Mesodermal cell (in vitro differentiated cells): ENCODE results near the gene TSPAN2.
A peak's percentile ranks its signal among the peaks of the same experiment; 100 is the strongest.
"Not testable (repeated sequence)": the region's sequence is repeated elsewhere in the genome, so short reads cannot be mapped to it uniquely, and the experiment has no call there.

ENCODE experiments used
- H3K27ac ChIP-seq: 2 replicates; pipeline ENCODE4 v1.7.0; 2013; ENCODE audit warnings: mild to moderate bottlenecking, low read depth, low read length, moderate library complexity; ENCODE audit not compliant: severe bottlenecking
- H3K36me3 ChIP-seq: 2 replicates; pipeline ENCODE4 v1.7.1; 2013; ENCODE audit warnings: mild to moderate bottlenecking, low read length, moderate library complexity; ENCODE audit not compliant: control insufficient read depth, insufficient read depth
- H3K4me1 ChIP-seq: one replicate; pipeline ENCODE4 v1.7.1; 2013; ENCODE audit warnings: mild to moderate bottlenecking, low read length; ENCODE audit not compliant: insufficient read depth, control insufficient read depth, poor library complexity, severe bottlenecking
- H3K4me3 ChIP-seq: 2 replicates; pipeline ENCODE4 v1.7.0; 2013; ENCODE audit warnings: low read length, control low read depth, mild to moderate bottlenecking; ENCODE audit not compliant: insufficient read depth, poor library complexity, severe bottlenecking; ENCODE audit errors: extremely low read depth
- H3K9me3 ChIP-seq: 2 replicates; pipeline ENCODE4 v1.7.1; 2013; ENCODE audit warnings: mild to moderate bottlenecking, low read length, moderate library complexity; ENCODE audit not compliant: control insufficient read depth
- WGBS, 2 experiments: methylation state at CpG; one replicate each; pipeline ENCODE4 v1.1.5; 2013; ENCODE audit warnings: missing lambda C conversion rate in 2 of 2; ENCODE audit not compliant: insufficient coverage in 2 of 2; 5-methylcytosine and 5-hydroxymethylcytosine counted together

Gene TSPAN2

DNA sequence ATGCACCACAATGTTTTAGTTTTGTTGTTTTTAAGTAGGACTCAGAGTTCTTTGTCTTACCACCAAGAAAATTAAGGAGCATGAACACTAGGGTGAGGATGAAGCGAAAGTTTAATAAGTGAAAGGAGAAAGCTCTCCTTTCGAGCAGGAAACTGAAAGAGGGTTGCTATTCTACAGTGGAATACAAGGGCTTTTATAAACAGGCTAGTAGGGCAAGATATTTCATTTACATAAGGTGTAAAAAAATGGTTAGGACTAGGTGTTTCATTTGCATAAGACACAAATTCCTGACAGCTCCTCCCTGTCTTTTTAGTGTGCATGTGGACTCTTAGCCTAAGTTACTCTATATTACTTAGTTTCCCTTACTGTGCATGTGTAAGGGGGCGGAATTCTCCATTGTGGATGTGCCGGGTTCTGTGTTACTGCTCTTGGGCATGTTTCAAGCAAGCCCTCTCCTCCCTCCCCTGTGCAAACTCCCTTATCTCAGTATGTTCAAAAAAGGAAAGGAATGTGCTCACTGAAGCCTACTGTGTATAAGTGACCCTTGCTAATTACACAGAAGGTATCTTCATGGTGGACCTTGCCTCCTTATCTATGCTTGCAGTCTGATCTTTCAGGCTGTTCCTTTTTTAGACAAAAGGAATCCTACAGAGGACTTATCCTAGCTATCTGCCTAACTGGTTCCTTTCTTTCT is 52.3 kb downstream of the TSPAN2 start:
- WGBS, 2 experiments: 74 to 94% methylated on average over 2 to 4 of the region's 4 CpGs
- Histone ChIP-seq H3K36me3 (no peaks in the 10 kb centered on the region), H3K4me3 (no peak overlapping the region), H3K4me1 (peaks cover 16% of the 10 kb centered on the region), H3K27ac (peak overlapping the region; percentile 18), H3K9me3 (no peaks in the 10 kb centered on the region)

GRCh38 chr1:115035652-115036051 is 53.7 kb downstream of the TSPAN2 start:
- Histone ChIP-seq H3K4me1 (peaks cover 16% of the 10 kb centered on the region), H3K27ac (no peak overlapping the region), H3K4me3 (no peak overlapping the region), H3K36me3 (no peaks in the 10 kb centered on the region), H3K9me3 (no peaks in the 10 kb centered on the region)
- 60 to 63% methylated on average over 1 of the region's 1 CpG for WGBS, 2 experiments

- Histone ChIP-seq H3K4me3 (no peak overlapping the region), H3K27ac (no peak overlapping the region), H3K9me3 (no peaks in the 10 kb centered on the region), H3K36me3 (no peaks in the 10 kb centered on the region), H3K4me1 (no peaks in the 10 kb centered on the region)
- WGBS, 2 experiments: no CpG with 5 or more reads among the region's 2 CpGs
These were observed 57.7 kb downstream of the TSPAN2 start for GRCh38 chr1:115031595-115031994.

GRCh38 chr1:115029526-115029925 is 59.8 kb downstream of the TSPAN2 start, which contains the start of gene TSHB:
TSHB (plus strand) TSS chr1:115029826; CDS start chr1:115033363, 3,537 bp downstream.
- H3K27ac ChIP-seq: no peak within 1 kb of the TSS
- no peaks in the 10 kb centered on the region for H3K9me3 ChIP-seq
- no peaks in the 10 kb centered on the region for H3K36me3 ChIP-seq
- H3K4me3 ChIP-seq: no peak within 1 kb of the TSS
- H3K4me1 ChIP-seq: no peaks in the 10 kb centered on the region

DNA sequence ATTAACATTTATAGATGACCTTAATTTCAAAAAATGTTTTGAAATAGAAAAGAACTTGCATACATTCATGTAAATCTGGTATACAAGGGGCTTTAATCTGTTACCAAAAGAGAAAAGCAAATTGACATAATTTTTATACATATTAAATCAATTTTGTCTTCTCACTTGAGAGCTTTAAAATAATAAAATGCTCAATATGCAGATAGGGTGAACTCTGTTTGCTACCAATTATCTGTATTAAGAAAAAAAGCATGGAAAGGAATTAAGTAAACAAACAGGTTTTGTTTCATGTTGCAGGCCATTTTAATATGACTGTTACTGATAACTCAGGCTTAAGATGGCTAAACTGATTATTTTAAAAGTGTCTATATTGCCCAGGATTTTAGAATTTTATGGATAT is 65.7 kb downstream of the TSPAN2 start:
- Histone ChIP-seq H3K4me1 (no peaks in the 10 kb centered on the region), H3K36me3 (no peaks in the 10 kb centered on the region), H3K9me3 (no peaks in the 10 kb centered on the region), H3K27ac (no peak overlapping the region), H3K4me3 (no peak overlapping the region)

- Histone ChIP-seq H3K4me3 (no peak overlapping the region), H3K9me3 (no peaks in the 10 kb centered on the region), H3K27ac (no peak overlapping the region), H3K4me1 (no peaks in the 10 kb centered on the region), H3K36me3 (no peaks in the 10 kb centered on the region)
- 67% methylated on average over 1 of the region's 1 CpG; no CpG with 5 or more reads in 1 of the 2 experiments for WGBS, 2 experiments
These were observed 68.2 kb downstream of the TSPAN2 start for GRCh38 chr1:115021145-115021544.

DNA sequence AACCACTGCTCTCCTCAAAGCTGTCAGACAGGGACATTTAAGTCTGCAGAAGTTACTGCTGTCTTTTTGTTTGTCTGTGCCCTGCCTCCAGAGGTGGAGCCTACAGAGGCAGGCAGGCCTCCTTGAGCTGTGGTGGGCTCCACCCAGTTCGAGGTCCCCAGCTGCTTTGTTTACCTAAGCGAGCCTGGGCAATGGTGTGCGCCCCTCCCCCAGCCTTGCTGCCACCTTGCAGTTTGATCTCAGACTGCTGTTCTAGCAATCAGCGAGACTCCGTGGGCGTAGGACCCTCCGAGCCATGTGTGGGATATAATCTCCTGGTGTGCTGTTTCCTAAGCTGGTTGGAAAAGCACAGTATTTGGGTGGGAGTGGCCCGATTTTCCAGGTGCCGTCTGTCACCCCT is 69.8 kb downstream of the TSPAN2 start:
- not testable (repeated sequence) for H3K4me3 ChIP-seq, H3K27ac ChIP-seq, H3K4me1 ChIP-seq, H3K9me3 ChIP-seq, H3K36me3 ChIP-seq
- WGBS, 2 experiments: 82 to 90% methylated on average over 5 of the region's 9 CpGs

DNA sequence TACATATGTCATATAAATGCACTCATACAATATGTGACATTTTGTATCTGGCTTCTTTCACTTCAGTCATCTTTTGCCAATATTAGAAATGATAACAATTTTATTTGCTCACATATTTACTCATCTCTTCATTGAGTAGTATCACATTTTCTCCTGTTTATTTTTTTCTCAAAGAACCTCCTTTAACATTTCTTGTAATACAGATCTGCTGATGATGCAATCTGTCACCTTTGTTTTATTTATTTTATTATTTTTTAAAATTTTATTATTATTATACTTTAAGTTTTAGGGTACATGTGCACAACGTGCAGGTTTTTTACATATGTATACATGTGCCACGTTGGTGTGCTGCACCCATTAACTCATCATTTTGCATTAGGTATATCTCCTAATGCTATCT is 75.5 kb downstream of the TSPAN2 start:
- no peaks in the 10 kb centered on the region for H3K9me3 ChIP-seq
- WGBS, 2 experiments: 100% methylated on average over 1 of the region's 2 CpGs; no CpG with 5 or more reads in 1 of the 2 experiments
- no peaks in the 10 kb centered on the region for H3K4me1 ChIP-seq
- no peaks in the 10 kb centered on the region for H3K36me3 ChIP-seq
- H3K27ac ChIP-seq: no peak overlapping the region
- no peak overlapping the region for H3K4me3 ChIP-seq

- H3K36me3 ChIP-seq: no peaks in the 10 kb centered on the region
- WGBS, 2 experiments: 71 to 88% methylated on average over 1 of the region's 1 CpG
- no peak overlapping the region for H3K27ac ChIP-seq
- H3K4me1 ChIP-seq: no peaks in the 10 kb centered on the region
- H3K4me3 ChIP-seq: no peak overlapping the region
- H3K9me3 ChIP-seq: no peaks in the 10 kb centered on the region
These were observed 76.9 kb downstream of the TSPAN2 start for GRCh38 chr1:115012434-115012833.

DNA sequence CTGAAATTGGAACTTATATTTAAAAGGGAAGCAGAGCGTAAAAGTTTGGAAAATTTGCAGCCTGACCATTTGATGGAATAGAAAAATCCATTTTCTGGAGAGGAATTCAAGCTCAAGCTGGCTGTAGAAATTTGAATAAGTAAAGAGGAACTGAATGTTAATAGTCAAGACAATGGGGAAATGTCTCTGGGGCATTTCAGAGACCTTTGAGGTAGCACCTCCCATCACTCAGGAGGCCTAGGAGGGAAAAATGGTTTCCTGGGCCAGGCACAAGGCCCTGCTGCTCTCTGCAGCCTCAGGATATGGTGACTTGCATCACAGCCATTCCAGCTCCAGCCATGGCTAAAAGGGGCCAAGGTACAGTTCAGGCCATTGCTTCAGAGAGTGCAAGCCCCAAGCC is 77.3 kb downstream of the TSPAN2 start:
- Histone ChIP-seq H3K9me3 (no peaks in the 10 kb centered on the region), H3K27ac (no peak overlapping the region), H3K4me1 (no peaks in the 10 kb centered on the region), H3K36me3 (no peaks in the 10 kb centered on the region), H3K4me3 (no peak overlapping the region)
- 77 to 100% methylated on average over 1 of the region's 1 CpG for WGBS, 2 experiments

DNA sequence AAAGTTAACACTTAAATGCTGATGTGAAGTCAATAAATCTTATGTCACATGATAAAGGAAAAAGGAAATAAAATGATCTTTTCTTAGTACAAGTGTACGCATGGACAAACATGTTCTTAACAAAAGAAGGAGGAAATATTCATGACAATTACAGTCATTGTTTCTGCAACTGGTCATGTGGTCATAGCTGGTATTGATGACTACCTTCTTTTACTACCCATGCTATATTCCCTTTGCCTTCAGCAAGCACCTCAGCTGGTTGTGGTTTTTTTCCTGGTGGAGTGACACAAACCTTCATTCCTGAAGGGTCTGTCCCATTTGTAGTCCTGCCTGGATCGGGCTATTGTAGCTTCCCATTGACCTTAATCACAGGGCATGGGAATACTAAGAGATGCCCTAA is 83.1 kb downstream of the TSPAN2 start:
- Histone ChIP-seq H3K27ac (no peak overlapping the region), H3K4me1 (no peaks in the 10 kb centered on the region), H3K9me3 (no peaks in the 10 kb centered on the region), H3K36me3 (no peaks in the 10 kb centered on the region), H3K4me3 (no peak overlapping the region)
- 83% methylated on average over 1 of the region's 2 CpGs; no CpG with 5 or more reads in 1 of the 2 experiments for WGBS, 2 experiments
